DND-41 (cell line): Measurements from ENCODE around the gene DIAPH1.

Source experiments
- ATAC-seq: fragments of 200-7000 bp; cut with Tn5 transposase; 3 replicates; pipeline ENCODE4 v1.9.1; 2021; ENCODE audit warnings: low read depth; ENCODE audit not compliant: insufficient read depth
- DNase-seq: peaks from one replicate; pipeline ENCODE4 v3.0.0-alpha.2; 2020
- H2AFZ ChIP-seq: 2 replicates; pipeline ENCODE4 v1.6.0; 2012; ENCODE audit warnings: low read depth, low read length
- H3K27ac ChIP-seq: 2 replicates; pipeline ENCODE4 v1.5.1; 2012; ENCODE audit warnings: low read length, inconsistent platforms
- H3K27me3 ChIP-seq: fragments of 200-600 bp; sonication (generic); 2 replicates; pipeline ENCODE4 v1.6.0; 2012; ENCODE audit warnings: low read length, mild to moderate bottlenecking, inconsistent platforms; ENCODE audit not compliant: insufficient read depth, poor library complexity
- H3K36me3 ChIP-seq: 2 replicates; pipeline ENCODE4 v1.5.1; 2012; ENCODE audit warnings: low read length, inconsistent platforms; ENCODE audit not compliant: insufficient read depth
- H3K4me1 ChIP-seq: 2 replicates; pipeline ENCODE4 v1.5.1; 2012; ENCODE audit warnings: mild to moderate bottlenecking, low read length; ENCODE audit not compliant: insufficient read depth
- H3K4me2 ChIP-seq: 2 replicates; pipeline ENCODE4 v1.6.0; 2012; ENCODE audit warnings: mild to moderate bottlenecking, moderate library complexity, low read length, inconsistent platforms; ENCODE audit not compliant: insufficient read depth
- H3K4me3 ChIP-seq, 2 experiments: fragments of 200-600 bp in 1 of 2; shearing (Covaris generic) in 1 of 2; 2 replicates each; pipeline ENCODE4 v1.5.1; 2012 to 2016; ENCODE audit warnings: inconsistent platforms in 2 of 2, low read length in 2 of 2, mild to moderate bottlenecking in 2 of 2, low read depth in 1 of 2, moderate library complexity in 1 of 2
- H3K79me2 ChIP-seq: 2 replicates; pipeline ENCODE4 v1.6.0; 2012; ENCODE audit warnings: low read length, inconsistent platforms; ENCODE audit not compliant: insufficient read depth
- H3K9ac ChIP-seq: 2 replicates; pipeline ENCODE4 v1.6.0; 2012; ENCODE audit warnings: low read depth, mild to moderate bottlenecking, inconsistent platforms, low read length, moderate library complexity
- H3K9me3 ChIP-seq: 2 replicates; pipeline ENCODE4 v1.5.1; 2012; ENCODE audit warnings: low read length, moderate library complexity, mild to moderate bottlenecking, inconsistent platforms; ENCODE audit not compliant: insufficient read depth, severe bottlenecking
- H4K20me1 ChIP-seq: 2 replicates; pipeline ENCODE4 v1.6.0; 2012; ENCODE audit warnings: low read length; ENCODE audit not compliant: insufficient read depth
- CTCF ChIP-seq: IDR thresholded peaks from 2 replicates; pipeline ENCODE4 v1.5.1; 2012; ENCODE audit warnings: borderline replicate concordance, low read length, moderate library complexity, mild to moderate bottlenecking; ENCODE audit not compliant: poor library complexity, severe bottlenecking; ENCODE audit errors: extremely low read depth
- EZH2 ChIP-seq: IDR thresholded peaks from 3 replicates; pipeline ENCODE4 v1.6.1; 2012; ENCODE audit warnings: borderline replicate concordance, low read depth, mild to moderate bottlenecking, moderate library complexity, low read length, inconsistent platforms; ENCODE audit not compliant: severe bottlenecking

DIAPH1 gene

GRCh38 chr5:141475625-141476131, 143.1 kb downstream of the DIAPH1 start, which contains the start of gene PCDHGC3:
PCDHGC3 (plus strand) TSS chr5:141475966; CDS start chr5:141476117, 151 bp downstream.
- Histone ChIP-seq H3K36me3 (no peaks in the 10 kb centered on the region), H2AFZ (peak within 1 kb of the TSS; percentile 62), H3K27ac (no peak within 1 kb of the TSS), H3K4me1 (peaks cover 17% of the 10 kb centered on the region; the same call in 1 of the 2 replicates), H3K9ac (peak within 1 kb of the TSS; percentile 47), H3K27me3 (peaks cover 15% of the 10 kb centered on the region), H3K4me3 (peak within 1 kb of the TSS; percentile 12 to 61; a peak in 3 of 4 replicates), H3K4me2 (peak within 1 kb of the TSS; percentile 69), H3K9me3 (no peaks in the 10 kb centered on the region), H4K20me1 (no peaks in the 10 kb centered on the region), H3K79me2 (no peaks in the 10 kb centered on the region)
- ATAC-seq = peak; percentile 98
- TF ChIP-seq EZH2 (no peak), CTCF (peak; percentile 51)
- DNase-seq = peak; percentile 68

- H3K27ac ChIP-seq = no peak overlapping the region
- no peaks in the 10 kb centered on the region for H3K9me3 ChIP-seq
- H3K36me3 ChIP-seq = no peaks in the 10 kb centered on the region
- no peaks in the 10 kb centered on the region for H3K4me1 ChIP-seq
- H3K27me3 ChIP-seq = no peaks in the 10 kb centered on the region
- no peak for TF ChIP-seq EZH2
- no peak for TF ChIP-seq CTCF
- ATAC-seq = no peak
- no peak overlapping the region for H3K4me3 ChIP-seq
- H4K20me1 ChIP-seq = no peaks in the 10 kb centered on the region
- no peak for DNase-seq
- no peak overlapping the region for H2AFZ ChIP-seq
- H3K9ac ChIP-seq = no peak overlapping the region
- no peak overlapping the region for H3K4me2 ChIP-seq
- no peaks in the 10 kb centered on the region for H3K79me2 ChIP-seq
These were observed 153.4 kb downstream of the DIAPH1 start for GRCh38 chr5:141465351-141465750.
